GM12872 (cell line): Measurements from ENCODE around the gene JAK3.

Experiments
- TF ChIP-seq, protein P1 (sequence below): IDR thresholded peaks from 3 replicates; pipeline ENCODE4 v1.5.1; 2011; ENCODE audit warnings: low read depth, mild to moderate bottlenecking, low read length, moderate library complexity; ENCODE audit not compliant: insufficient read depth

The JAK3 gene

DNA sequence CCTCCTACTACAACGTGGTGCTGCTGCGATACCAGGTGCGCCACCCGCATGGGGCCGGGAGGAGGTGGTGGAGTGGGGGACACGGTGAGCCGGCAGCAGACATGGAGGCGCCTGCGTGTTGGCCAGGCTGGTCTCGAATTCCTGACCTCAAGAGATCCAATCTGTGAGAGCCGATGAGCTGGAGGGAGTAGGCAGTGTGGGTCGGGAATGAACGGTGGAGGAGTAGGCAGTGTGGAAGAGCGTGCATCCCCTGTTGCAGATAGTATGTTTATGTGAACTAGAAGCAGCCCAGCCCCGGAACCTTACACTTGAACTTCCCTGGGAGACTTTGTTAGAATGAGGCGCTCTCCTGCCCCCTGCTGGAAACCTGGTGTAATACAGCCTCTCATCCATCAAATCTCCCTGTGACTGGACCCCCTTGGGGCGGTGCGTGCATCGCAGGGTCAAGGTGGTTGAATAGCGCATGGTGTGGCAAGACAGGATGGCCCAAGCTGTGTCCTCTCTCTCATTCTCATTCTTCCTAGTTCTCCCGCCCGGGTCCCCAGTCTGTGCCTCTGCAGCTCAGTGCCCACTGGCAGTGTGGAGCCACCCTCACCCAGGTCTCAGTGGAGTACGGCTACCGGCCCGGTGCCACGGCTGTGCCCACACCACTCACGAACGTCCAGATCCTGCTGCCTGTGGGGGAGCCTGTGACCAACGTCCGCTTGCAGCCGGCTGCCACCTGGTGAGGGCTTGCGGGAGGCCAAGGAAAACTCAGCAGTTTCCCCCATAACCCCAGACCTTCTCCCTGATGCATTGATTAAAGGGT is 63.4 kb downstream of the JAK3 start:
- TF ChIP-seq, protein P1, sequence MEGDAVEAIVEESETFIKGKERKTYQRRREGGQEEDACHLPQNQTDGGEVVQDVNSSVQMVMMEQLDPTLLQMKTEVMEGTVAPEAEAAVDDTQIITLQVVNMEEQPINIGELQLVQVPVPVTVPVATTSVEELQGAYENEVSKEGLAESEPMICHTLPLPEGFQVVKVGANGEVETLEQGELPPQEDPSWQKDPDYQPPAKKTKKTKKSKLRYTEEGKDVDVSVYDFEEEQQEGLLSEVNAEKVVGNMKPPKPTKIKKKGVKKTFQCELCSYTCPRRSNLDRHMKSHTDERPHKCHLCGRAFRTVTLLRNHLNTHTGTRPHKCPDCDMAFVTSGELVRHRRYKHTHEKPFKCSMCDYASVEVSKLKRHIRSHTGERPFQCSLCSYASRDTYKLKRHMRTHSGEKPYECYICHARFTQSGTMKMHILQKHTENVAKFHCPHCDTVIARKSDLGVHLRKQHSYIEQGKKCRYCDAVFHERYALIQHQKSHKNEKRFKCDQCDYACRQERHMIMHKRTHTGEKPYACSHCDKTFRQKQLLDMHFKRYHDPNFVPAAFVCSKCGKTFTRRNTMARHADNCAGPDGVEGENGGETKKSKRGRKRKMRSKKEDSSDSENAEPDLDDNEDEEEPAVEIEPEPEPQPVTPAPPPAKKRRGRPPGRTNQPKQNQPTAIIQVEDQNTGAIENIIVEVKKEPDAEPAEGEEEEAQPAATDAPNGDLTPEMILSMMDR = peak; percentile 90

DNA sequence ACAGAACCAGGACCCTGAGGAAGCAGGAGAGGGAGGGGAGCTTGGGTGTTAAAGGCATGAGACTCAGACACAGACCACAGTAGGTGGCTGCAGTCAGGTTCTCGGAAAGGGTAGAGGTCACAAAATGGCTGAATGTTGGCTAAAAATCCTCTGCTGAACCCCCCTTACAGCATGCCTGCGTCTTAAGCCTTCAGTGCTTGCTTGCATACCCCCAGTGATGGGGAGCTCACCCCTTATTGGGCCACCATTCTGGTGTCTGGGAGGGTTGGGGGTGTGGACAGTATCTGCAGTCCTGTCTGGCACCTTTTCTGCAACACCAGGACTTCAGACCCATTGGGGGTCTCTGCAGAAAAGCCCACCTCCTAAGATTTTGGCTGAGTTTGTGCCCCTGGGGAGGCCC is 67.0 kb downstream of the JAK3 start:
- TF ChIP-seq, protein P1 = no peak

DNA sequence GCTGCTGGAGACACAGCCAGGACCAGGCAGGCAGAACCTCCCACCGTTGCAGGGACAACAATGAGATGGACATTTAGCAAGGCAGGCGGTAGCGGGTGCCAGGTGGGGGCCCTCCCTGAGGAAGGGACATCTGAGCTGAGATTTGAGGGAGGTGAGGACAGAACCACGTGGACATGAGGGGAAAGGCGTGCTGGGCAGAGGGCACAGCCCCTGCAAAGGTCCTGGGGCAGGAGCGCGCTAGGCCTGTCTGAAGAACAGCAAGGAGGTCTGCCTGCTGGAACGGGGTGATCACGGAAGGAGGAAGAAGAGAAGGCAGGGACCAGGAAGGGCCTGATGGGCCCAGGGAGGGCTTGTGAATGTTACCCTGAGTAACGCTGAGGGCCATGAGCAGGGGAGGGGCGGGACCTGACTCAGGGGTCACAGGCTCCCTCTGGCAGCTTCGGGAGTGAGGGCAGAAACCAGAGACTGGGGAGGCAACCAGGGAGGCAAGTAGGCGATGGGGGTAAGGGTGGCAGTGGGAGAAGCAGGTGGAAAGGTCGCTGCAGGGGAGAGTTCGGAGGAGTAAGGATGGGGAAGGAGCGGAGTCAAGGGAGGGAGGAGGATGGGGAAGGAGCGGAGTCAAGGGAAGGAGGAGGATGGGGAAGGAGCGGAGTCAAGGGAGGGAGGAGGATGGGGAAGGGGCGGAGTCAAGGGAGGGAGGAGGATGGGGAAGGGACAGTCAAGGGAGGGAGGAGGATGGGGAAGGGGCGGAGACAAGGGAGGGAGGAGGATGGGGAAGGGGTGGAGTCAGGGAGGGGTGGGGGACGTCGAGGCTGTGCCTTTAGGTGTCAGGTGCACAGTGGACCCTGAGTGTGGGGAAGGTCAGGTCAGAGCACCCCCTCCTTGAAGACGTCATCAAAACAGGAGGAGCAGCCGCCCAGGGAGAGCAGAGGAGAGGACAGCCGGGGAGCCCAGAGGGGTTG is 68.5 kb downstream of the JAK3 start:
- TF ChIP-seq, protein P1 = no peak

DNA sequence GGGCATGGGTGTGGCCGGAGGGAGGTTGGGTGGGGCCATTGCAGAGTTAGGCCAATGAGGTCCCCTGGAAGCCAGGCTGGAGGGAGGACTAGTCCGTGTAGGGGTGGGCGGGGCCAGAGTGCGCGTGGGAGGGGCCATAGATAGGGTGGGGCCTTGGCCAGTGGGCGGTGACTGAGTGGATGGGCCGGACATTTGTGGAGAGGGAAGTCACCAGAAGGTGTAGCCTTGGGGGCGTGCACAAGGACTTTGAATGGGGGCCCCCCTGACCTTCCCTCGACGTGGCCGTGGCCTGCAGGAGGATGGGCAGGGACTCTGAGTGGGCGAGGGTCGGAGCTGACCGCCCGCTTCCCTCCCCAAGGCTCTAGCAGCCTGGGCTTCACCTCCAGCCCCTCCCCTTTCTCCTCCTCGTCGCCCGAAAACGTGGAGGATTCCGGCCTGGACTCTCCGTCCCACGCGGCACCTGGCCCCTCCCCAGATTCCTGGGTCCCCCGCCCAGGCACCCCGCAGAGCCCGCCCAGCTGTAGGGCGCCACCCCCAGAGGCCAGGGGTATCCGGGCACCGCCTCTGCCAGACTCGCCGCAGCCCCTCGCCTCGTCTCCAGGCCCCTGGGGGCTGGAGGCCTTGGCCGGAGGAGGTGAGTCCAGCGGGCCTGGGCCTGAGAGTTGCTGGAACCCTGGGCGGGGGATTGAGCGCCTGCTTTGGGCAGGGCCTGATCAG is 69.4 kb downstream of the JAK3 start:
- TF ChIP-seq, protein P1 = no peak

DNA sequence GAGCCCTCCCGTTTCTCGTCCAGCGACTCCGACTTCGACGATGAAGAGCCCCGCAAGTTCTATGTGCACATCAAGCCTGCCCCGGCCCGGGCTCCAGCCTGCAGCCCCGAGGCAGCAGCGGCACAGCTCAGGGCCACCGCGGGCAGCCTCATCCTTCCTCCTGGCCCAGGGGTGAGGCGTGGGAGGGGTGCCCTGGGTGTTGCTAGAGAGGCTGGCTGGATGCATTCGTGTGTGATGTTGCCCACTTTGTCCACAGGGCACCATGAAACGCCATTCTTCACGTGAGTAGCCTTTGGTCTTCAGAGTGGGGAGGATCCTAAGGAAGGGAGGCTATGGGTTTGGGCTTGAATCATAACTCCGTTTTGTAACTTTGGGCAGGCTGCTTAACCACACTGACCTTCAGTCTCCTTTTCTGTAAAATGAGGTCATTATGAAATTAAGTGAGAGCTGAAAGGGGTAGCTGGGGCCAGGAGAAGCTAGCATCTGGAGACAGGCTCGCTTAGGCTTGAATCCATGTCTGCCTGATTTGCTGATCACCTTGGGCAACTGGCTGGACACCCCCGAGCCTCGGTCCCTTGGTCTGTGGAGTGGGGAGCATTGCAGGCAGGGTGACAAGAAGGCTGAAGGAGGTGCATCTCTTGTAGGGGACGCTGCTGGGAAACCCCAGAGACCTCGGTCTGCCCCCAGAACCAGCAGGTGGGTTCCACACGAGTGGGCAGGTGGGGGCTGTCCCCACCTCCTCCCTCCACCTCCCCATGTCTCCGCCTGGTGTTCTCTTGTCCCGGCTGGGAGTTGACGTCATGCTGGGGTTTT is 71.6 kb downstream of the JAK3 start:
- TF ChIP-seq, protein P1 = no peak

DNA sequence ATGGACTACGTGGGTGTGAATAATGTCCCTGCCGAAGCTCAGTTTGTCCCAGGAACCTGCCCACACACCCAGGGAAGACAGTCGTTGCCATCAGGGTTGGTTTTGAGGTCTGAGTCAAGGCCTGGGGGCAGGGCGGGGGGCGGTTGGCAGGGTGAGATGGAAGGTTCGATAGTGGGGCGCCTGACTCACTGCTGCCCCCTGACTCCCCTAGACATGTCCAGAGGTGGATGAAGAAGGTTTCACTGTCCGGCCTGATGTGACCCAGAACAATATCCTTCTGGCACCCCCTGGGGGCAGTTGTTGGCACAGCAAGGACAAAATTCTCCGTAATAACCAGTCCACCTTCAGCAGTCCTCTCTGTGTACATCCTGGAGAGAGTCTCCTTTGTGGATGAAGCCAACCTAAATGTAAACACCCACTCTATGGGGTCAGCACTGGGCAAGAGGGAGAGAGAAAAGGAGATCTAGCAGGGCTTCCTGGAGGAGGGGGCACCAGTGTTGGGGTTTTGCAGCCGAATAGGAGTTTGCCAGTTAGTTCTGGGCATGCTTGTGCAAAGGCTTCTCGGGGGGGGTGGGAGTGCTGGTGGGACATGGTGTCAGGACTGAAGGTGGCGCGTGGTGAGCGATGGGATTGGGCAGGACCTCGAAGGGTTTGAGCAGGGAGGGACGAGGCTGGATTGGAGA is 72.4 kb downstream of the JAK3 start:
- TF ChIP-seq, protein P1 = peak; percentile 73
